ENCODE measurements around the gene TMEM45B.
"Not testable (repeated sequence)": the region's sequence is repeated elsewhere in the genome, so short reads cannot be mapped to it uniquely, and the experiment has no call there.

Gene TMEM45B

DNA sequence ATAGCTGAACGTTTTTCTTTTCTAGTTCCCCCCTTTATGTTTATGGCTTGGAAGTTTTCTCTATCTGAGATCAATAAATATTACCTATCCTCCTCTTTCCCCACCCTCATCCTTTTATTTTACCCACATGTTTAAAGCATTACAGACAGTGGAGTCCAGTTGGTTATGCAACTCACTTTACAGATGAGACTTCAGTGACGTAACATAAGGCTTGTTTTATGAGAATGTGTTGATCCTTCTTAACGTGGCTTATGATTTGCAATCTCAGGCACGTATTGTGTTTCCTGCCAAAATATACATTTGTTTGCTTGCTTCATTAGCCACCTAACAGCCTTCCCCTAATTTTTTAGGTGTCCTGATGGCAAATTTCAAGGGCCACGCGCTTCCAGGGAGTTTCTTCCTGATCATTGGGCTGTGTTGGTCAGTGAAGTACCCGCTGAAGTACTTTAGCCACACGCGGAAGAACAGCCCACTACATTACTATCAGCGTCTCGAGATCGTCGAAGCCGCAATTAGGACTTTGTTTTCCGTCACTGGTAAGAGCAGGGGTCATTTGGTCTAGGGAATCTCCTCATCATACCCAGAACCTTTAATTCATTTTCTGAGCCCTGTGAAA lies 36.6 kb downstream of the TMEM45B start:
- DNase-seq (ENCODE audit: low read depth in 2 of 2): no peak

DNA sequence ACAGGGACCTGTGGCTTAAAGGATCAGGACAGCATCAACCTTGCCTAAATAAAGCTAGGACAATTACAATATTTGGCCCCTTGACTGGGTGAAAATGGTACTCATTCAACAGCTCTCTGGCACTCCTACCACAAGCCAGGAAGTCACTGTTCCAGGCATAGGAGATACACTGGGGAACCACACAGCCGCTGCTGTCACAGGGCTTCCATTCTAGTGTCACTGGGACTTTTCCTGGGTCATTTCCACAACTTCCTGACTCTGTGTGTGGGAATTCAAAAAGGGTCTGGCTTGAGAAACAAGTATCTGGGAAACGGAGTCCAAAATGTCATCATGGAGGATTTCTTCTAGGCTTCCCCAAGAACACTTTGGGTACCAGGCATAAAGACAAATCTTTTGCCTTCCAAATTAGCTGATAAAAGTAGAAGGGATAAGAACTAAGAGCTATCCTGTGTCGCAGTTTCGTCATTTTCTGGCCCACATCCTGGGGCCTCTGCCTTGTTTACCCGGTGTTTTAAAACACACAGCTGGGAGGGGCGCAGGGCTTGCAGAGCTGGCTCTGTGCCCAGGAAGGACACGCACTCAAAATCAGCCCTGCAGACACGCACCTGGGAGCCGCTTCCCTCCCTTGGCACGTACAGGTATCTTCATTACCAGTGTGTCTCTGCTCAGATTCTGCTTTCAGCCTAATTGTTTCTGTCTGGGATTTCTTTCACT lies 38.0 kb downstream of the TMEM45B start:
- DNase-seq (ENCODE audit: low read depth in 2 of 2): peak; percentile 3 to 49

DNA sequence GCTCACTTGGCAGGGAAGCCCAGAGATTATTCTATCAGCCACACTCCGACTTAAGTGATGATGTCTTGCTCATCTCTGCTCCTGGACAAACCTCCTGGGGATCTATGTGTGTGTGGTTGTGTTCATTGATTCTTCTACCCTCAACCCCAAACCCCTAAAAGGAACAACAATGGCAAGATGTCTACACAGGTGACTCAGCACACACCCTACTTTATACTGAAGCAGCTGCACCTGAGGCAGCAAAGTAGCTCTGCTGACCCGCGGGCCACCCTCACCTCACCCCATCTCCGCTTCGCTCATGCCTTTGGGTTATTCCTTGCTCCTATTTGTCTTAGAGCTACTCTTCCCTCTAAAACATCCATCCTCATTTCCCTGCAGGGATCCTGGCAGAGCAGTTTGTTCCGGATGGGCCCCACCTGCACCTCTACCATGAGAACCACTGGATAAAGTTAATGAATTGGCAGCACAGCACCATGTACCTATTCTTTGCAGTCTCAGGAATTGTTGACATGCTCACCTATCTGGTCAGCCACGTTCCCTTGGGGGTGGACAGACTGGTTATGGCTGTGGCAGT lies 38.7 kb downstream of the TMEM45B start:
- DNase-seq (ENCODE audit: low read depth in 2 of 2): no peak

DNA sequence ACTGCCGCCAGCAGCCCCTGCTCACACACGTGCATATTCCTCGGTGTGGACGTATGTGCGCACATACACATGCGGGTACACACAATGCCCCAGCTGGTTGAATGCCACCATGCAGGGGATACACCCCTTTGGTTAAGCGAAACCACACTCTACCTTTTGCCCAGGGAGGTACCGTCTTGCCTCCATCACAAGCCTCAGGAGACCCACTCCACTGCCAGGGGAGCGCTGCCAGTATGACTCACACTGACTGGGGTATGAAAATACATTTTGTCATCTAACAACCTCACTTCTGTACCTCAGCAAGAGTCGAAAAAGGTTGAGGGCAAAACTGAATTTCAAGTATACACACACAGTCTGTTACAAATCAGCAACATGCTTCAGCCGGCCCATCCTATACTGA lies 39.4 kb downstream of the TMEM45B start:
- DNase-seq (ENCODE audit: low read depth in 2 of 2): no peak

DNA sequence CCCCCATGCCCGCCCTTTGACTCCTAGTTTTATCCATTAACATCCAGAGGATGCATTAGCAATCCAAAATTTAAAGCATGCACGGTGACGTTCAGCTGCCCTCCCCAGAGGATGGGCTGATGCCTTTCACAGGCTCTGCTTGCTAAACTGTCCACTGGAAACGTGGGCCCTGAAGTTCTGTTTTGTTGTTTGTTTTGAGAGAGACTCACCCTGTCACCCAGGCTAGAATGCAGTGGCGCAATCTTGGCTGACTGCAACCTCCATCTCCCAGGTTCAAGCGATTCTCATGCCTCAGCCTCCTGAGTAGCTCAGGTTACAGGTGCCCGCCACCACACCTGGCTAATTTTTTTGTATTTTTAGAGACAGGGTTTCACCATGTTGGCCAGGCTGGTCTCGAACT lies 40.4 kb downstream of the TMEM45B start:
- DNase-seq (ENCODE audit: low read depth in 2 of 2): no peak

DNA sequence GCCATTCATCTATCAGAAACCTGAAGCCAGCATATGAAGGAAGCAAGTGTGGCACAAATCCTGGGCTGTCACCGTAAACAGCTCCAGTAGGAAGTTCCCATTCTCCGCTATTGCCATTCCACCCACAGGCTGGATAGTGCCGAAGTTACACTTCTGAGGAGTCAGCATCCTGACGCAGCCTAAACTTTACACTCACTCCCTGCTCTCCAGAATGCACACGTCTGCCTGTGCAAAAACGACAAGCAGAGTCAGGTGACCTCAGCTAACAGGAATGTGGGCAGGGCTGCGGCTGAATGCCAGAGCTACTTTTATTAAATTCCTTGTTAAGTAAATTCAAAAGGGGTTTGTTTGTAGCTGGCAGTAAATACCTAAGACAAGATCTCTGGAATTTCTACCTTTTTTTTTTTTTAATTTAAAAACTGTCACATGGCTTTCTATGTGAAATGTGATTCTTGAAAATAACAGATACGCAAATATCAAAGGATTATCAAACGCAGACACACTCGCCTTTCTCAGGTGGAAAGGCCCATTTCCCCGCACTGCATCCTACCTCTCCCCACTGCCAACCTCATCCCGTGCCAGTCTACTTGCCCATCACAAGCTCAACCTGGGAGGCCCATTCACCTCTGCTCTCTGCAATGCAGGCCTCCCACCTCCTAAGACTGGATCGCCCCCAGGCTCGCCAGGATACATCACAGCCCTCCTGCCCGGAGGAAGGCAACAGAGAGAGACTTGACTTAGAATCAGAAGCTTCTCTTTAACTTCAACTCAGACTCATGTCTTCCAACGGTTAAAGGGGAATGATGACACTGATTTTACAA lies 46.3 kb downstream of the TMEM45B start:
- no peak for DNase-seq (ENCODE audit: low read depth in 2 of 2)

DNA sequence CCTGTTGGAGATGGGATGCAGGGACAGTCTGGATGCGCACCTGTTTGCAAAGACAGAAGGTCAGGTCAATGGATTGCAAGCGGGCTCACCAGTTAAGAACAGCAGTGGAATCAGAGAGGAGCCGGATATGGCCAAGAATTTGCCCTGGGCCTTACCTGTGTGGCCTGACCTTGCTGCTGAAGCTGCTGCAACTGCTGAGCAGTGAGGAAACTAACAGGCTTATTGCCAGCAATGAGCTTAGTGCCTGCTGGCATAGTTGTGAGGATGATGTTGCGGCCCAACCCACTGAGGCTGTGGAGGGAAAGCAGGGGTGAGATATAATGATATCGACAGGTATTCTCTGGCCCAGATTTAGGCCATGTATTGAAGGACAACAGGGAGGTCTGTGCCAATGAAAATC lies 49.2 kb downstream of the TMEM45B start:
- no peak for DNase-seq (ENCODE audit: low read depth in 2 of 2)

DNA sequence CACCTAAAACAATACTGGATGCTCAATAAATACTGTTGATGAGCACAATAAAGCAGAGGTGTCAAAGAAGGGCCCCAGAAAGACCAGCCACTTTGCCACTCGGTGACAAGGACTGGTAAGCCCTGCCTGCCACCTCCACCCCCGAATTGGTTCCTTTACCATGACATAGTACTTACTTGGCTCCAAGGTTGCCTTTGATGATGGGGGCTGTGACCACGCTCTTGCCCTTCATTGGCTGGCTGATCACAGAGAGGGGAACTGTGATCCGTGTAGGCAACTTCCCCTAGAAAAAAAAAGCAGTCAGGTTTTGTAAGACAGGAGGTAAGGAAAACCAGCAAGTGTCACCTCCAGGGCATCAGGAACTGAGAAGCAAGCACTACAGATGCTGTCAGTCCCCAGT lies 50.1 kb downstream of the TMEM45B start:
- no peak for DNase-seq (ENCODE audit: low read depth in 2 of 2)

DNA sequence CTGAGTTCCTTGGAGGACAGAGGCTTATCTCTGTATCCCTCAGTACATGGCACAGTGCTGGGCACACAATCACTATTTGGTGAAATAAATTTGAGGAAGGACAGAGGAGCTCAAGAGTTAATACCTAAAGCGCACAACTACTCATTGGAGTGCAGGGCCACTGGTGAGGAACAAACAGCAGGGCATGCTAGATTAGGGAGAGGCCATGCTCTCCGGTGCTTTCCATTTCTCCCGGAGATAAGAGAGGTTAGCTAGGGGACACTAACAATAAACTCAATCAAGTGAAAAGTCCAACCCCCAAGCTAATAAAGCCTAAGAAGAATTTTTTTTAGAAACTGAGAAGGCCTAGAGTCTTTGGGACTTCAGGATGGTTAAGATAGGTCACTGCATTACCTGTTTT lies 50.7 kb downstream of the TMEM45B start:
- no peak for DNase-seq (ENCODE audit: low read depth in 2 of 2)

DNA sequence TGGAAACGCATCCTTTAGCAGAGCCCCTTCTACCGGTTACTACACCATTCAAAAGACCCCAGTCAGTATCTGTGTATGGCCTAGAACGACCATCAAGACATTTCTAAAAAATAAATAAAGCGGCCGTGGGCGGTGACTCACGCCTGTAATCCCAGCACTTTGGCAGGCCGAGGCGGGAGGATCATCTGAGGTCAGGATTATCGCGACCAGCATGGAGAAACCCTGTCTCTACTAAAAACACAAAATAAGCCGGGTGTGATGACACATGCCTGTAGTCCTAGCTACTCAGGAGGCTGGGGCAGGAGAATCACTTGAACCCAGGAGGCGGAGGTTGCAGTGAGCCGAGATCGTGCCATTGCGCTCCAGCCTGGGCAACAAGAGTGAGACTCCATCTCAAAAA lies 53.0 kb downstream of the TMEM45B start:
- not testable (repeated sequence) for DNase-seq (ENCODE audit: low read depth in 2 of 2)

DNA sequence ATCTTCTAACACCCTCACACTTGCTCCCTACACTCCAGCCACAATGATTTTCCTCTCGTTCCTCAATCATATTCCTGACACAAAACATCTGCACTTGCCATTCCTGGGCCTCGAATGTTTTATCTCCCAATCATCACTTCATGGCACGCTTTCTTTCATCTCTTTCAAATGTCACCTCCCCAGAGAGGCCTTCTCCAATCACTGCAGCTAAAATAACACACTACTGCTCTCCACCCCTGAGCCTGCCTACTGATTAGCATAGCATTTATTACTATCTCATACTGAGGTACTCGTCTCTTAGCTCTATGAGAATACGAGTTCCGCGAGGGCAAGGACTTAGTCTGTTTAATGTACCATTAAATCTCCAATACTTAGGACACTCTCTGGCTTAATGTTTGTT lies 56.3 kb downstream of the TMEM45B start:
- DNase-seq (ENCODE audit: low read depth in 2 of 2): no peak

DNA sequence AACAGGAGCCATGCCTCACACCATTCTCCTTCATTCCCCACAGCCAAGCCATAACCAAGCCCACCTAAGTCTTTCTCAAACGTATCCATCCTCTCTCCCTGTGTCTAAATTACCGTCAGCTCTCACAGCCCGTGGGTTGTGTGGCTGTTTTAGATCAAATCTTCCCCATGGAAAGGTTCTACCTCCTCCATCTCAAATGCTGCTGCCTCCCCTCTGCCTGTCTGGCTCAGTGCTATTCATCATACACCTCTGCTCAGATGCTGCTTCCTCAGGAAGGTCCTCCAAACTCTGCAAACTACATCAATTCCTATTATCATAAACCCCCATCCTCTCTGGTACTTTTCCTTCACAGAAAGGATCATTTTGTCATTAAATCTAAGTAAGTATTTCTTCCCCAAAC lies 64.7 kb downstream of the TMEM45B start:
- DNase-seq (ENCODE audit: low read depth in 2 of 2): no peak

DNA sequence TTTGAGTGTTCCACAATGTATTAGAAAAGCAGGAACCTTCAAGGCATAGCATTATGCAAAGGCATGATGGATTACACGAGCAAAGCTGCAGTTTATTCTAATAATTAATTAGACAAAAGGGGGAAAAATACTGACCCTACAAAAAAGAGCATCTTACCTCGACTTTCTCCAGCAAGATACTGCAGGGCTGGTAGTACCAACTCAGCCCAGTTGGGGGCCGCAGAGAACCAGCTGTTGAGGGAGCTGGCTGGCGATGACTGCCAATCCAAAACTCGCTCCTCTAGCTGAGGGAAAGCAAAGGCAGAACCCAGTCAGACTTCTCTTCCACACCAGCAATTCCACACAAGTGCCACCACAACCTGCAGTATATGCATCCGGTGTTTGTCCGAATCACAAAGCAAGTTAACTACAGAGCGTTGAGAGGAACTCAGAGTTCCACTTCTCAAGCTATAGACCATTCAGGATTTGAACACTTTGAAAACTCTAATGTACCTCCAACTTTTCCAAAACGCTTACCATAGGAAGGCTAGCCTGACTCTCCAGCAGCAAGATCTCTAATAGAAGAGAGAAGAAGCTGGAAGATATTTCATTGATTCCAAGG lies 66.0 kb downstream of the TMEM45B start:
- DNase-seq (ENCODE audit: low read depth in 2 of 2): peak in 1 of 2 donors; percentile 17

DNA sequence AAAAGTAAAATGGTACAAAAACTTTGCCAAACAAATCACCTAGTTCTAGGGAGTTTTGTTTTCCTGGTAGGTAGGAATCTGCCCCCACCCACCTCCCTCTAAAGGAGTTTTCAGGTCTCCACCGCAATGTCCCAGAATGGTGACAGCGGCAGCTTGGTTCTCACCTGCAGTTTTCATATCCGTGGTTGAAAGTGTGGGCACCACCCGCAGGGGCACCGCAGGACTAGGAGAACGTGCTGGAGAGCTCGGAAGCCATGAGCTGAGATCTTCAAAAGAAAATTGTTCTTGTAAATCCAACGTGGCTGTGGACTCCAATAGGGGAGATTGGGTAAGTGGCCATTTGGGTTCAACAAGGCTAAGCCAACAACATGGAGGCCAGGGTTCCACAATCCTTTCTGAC lies 68.9 kb downstream of the TMEM45B start:
- no peak for DNase-seq (ENCODE audit: low read depth in 2 of 2)

DNA sequence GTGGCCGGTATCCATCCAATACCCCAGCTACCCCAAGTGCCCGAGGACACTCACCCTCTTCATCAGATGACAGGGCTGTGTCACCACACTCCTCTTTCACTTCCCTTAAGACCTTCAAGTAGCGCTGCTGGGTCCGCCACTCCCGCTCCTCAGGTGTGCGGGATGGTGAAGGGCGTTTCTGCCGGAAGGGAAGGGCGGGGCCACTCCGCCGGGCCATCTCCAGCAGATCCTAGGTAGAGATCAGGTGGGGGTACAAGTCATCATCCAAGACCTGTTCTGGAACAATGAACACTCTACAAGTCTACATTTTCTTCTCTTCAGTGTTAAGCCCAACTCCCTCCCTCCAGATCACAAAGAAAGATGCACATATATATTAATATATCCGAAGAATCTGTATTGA lies 69.7 kb downstream of the TMEM45B start:
- no peak for DNase-seq (ENCODE audit: low read depth in 2 of 2)

DNA sequence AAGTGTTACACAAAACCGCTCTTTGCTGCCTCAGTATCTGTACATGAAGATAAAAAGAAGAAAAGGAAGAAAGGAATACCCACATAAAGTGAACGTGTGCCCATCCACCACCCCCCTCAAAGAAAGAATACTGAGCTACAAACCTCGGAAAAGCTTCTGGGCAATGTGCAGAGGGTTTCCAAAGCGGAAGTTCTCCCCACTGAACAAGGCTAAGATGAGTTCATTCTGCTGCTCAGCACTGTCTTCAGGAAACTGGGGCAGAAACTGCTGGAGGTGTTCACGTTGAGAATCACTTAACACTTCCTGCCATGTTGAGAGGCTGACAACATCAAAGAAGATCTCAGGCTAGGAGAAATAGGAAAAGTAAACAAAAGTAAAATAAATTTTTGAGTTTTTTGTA lies 72.8 kb downstream of the TMEM45B start:
- no peak for DNase-seq (ENCODE audit: low read depth in 2 of 2)

DNA sequence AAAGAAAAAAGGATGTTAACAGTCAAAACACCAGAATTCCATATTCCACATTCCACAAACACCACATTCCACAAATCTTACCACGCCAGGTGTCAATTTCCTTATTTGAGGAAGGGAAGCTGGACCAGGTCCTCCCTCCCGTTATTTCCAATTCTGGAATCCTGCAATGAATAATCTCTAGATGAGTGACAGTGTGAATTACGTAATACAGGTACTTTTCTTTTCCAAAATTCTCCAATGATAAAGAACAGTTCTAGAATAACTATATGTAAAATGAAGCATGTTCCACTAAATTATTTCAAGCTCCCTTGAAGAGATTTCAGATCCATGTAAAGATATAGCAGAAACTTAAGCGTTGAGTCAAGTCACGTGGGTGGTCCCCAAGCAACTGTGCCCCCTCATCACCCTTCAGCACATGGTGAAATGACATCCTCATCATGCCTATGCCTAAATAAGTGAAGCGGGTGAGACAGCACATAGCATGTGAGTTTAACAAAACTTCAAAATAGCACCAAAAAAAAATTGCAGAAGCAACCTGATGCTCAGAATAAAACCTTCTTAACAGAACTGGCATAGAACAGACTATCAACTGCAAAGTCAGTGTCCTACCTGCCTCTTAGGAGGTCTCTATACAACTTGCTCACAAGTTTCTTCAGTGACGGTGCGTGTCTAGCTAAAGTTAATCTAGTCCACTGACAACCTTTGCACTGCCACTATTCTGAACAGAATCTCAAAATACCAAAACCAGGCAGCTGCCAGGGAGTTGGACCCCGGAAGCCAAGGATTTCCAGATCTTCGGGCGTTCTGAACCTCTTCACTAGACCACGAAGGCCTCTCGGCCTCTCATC lies 78.9 kb downstream of the TMEM45B start:
- no peak for DNase-seq (ENCODE audit: low read depth in 2 of 2)

DNA sequence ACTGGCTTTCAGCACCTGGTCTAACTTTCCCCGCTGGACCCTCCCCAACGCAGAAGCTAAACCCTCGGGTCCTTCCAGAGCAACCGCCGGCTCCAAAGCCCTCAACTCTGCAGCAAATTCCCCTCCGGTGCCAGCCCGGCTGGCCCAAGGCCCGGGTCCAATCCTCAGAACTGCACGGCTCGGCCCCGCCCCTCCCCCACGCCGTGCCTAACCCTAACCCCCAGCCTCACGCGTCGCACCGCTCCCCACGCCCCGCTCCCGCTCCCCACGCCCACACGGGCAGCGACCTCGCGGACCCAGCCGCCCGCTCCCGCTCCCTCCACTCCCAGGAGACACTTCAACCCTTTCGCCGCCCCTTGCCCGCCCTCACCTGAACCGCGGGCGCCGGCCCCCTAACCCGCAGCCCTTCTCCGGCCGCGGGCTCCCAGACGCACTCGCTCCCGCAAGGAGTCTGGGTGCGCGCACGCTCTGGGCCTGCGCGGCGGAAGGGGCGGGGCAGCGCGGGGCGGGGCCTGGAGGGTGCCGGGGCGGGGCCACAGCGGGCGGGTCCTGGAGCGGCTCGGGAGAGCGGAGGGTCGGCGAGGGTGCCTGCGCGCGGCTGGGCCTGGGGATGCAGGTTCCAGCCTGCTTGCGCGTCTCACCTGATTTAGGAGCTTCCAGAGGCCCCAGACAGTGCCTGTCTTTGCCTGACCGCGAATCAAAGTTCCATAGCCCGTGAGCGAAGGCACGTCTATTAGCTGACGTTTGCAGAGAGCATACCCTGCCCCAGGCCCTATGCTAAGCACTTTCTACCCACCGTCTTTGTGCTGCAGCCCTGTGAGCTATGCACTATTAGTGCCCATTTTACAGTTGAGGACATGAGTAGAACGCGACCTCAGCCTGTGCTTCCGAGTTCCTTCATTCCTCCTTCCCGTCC lies 79.7 kb downstream of the TMEM45B start, which contains the start of gene NFRKB:
NFRKB (minus strand) TSS at position 453 of the 916 bp plus-strand sequence. CDS start 2,729 bp downstream, outside the sequence.
- DNase-seq (ENCODE audit: low read depth in 2 of 2): peak; percentile 68 to 89

DNA sequence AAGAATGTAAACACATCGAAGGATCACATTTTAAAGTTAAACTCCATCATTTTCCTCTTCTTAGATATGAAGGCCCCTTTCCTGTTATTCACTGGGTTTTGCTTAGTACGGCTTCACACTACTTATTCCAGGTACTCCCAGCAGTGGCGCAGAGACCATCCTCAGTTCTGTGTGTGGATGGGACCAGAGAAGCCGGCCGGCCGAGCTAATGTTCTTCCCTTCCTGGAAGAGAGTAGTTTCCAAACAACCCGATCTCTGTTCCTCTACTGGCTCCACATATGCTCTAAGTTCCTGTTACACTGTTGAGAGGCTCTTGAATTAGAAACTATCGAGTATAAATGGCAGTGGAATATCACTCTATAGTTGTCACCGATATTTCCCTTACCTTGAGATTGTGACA lies 80.4 kb downstream of the TMEM45B start:
- DNase-seq (ENCODE audit: low read depth in 2 of 2): no peak

DNA sequence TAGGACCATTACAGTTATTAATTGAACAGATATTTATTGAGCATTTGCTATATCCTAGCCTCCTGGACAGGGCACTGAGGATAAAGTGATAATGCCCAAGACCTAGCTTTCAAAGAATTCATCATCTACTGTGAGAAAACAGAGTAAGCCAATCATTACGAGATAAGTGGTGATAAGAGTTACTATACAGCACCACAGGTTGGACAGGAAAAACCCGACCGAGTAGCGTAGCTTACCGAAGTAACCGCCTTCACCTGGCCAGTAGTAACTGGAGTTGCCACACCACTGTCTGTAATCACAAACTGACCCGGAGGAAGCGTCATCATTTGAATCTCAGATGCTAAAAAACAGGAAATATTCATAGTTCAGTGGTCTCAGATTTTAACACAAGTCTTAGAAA lies 89.8 kb downstream of the TMEM45B start:
- DNase-seq (ENCODE audit: low read depth in 2 of 2): no peak

Data from stimulated activated CD4-positive, alpha-beta T cell treated with anti-CD3 and anti-CD28 coated beads, Interleukin-1b, Interleukin-23, amount 100 ng/mL, for 1 hour (primary cell).